HepG2 (cell line): ENCODE results near the gene CD248. TPM values are rescaled to one million over a fixed set of nuclear protein-coding genes. Genes with fewer than 3 reads are reported as not detected.
A peak's percentile ranks its signal among the peaks of the same experiment; 100 is the strongest.

Experiments
- JARID2 ChIP-seq: sonication (generic); formaldehyde crosslinking; IDR thresholded peaks from 2 replicates; pipeline ENCODE4 v1.8.1; 2023; ENCODE audit warnings: missing genetic modification reagents, inconsistent platforms; ENCODE audit not compliant: insufficient replicate concordance
- NAIF1 ChIP-seq: sonication (generic); formaldehyde crosslinking; IDR thresholded peaks from 2 replicates; pipeline ENCODE4 v1.5.0; 2020; ENCODE audit warnings: mild to moderate bottlenecking, missing genetic modification reagents, borderline replicate concordance
- NFKBIZ ChIP-seq: IDR thresholded peaks from 2 replicates; pipeline ENCODE4 v1.6.1; 2018; ENCODE audit warnings: missing genetic modification reagents, missing compliant biosample characterization
- PHF5A ChIP-seq: IDR thresholded peaks from one replicate; pipeline ENCODE4 v1.6.1; 2018; ENCODE audit warnings: low read depth, missing genetic modification reagents; ENCODE audit not compliant: unreplicated experiment
- SMC3 ChIP-seq: IDR thresholded peaks from 2 replicates; pipeline ENCODE4 v1.6.1; 2011; ENCODE audit warnings: low read length, improper control_type of control experiment
- SP140L ChIP-seq: sonication (generic); formaldehyde crosslinking; IDR thresholded peaks from 2 replicates; pipeline ENCODE4 v1.4.0; 2020; ENCODE audit warnings: missing genetic modification reagents, borderline replicate concordance
- TFDP2 ChIP-seq: sonication (generic); formaldehyde crosslinking; IDR thresholded peaks from 2 replicates; pipeline ENCODE4 v1.4.0; 2020; ENCODE audit warnings: missing genetic modification reagents
- ZBED4 ChIP-seq: sonication (generic); formaldehyde crosslinking; IDR thresholded peaks from 2 replicates; pipeline ENCODE4 v1.4.0; 2020; ENCODE audit warnings: missing genetic modification reagents, borderline replicate concordance
- ZC3H13 ChIP-seq: sonication (generic); formaldehyde crosslinking; IDR thresholded peaks from 2 replicates; pipeline ENCODE4 v1.8.1; 2023; ENCODE audit warnings: mild to moderate bottlenecking, missing genetic modification reagents, moderate library complexity
- ZNF550 ChIP-seq: sonication (generic); formaldehyde crosslinking; IDR thresholded peaks from 2 replicates; pipeline ENCODE4 v1.4.0; 2020; ENCODE audit warnings: mild to moderate bottlenecking, missing genetic modification reagents, borderline replicate concordance
- ZSCAN9 ChIP-seq: IDR thresholded peaks from 2 replicates; pipeline ENCODE4 v1.6.1; 2016; ENCODE audit warnings: borderline replicate concordance
- polyA plus RNA-seq, 8 experiments: library from polyadenylated mRNA; depleted of rRNA in 3 of 8; stranded (reverse) in 7 of 8; unstranded in 1 of 8; fragments of >200 nt; fragmentation: Illumina TruSeq in 4 of 8; extraction: Trizol in 4 of 8; gene quantifications; 2 replicates each; pipeline versions ENCODE4 v1.2.1 to v1.2.3, GENCODE V29; 2011 to 2016; ENCODE audit warnings: low read depth in 4 of 8, missing spikeins in 1 of 8, mixed read lengths in 1 of 8; ENCODE audit not compliant: insufficient read depth in 1 of 8
- total RNA-seq, 5 experiments: library from RNA; depleted of rRNA; stranded (reverse); fragments of >200 nt; fragmentation: Illumina TruSeq; extraction: Trizol; gene quantifications; 2 replicates each; pipeline ENCODE4 v1.2.3, GENCODE V29; 2016; ENCODE audit warnings: low read depth in 1 of 5
- TF ChIP-seq, protein P1 (sequence below): fragments of 450-650 bp; IDR thresholded peaks from 2 replicates; pipeline ENCODE4 v1.6.1; 2017; ENCODE audit warnings: mild to moderate bottlenecking
- TF ChIP-seq, protein P2 (sequence below): sonication (generic); formaldehyde crosslinking; IDR thresholded peaks from 2 replicates; pipeline ENCODE4 v1.5.1; 2020; ENCODE audit warnings: mild to moderate bottlenecking, moderate library complexity, missing genetic modification reagents
- TF ChIP-seq, protein P3 (sequence below): IDR thresholded peaks from 2 replicates; pipeline ENCODE4 v1.6.1; 2018; ENCODE audit warnings: missing genetic modification reagents
- TF ChIP-seq, protein P4 (sequence below): sonication (generic); formaldehyde crosslinking; IDR thresholded peaks from 2 replicates; pipeline ENCODE4 v1.9.0; 2022; ENCODE audit warnings: low read depth, missing genetic modification reagents

CD248 gene
- total and polyA plus RNA-seq, 2 of the 13 experiments (the other 11 are each of a cell fraction or from before 2014, with no cell fraction given) = 0.25 to 0.35 TPM

- TF ChIP-seq ZBED4 (no peak; the same call in 1 of the 2 replicates), SMC3 (no peak), PHF5A (CRISPR knock-in tag) (no peak), JARID2 (CRISPR knock-in tag) (peak; percentile 9), NFKBIZ (CRISPR knock-in tag) (no peak), TFDP2 (CRISPR knock-in tag) (0 out of 2 replicates have a peak, but pooled peaks have one; percentile 38), ZNF550 (CRISPR knock-in tag) (no peak), ZSCAN9 (CRISPR knock-in tag) (no peak), NAIF1 (CRISPR knock-in tag) (no peak), ZC3H13 (CRISPR knock-in tag) (0 out of 2 replicates have a peak, but pooled peaks have one; percentile 55), SP140L (CRISPR knock-in tag) (no peak)
- TF ChIP-seq, protein P1, sequence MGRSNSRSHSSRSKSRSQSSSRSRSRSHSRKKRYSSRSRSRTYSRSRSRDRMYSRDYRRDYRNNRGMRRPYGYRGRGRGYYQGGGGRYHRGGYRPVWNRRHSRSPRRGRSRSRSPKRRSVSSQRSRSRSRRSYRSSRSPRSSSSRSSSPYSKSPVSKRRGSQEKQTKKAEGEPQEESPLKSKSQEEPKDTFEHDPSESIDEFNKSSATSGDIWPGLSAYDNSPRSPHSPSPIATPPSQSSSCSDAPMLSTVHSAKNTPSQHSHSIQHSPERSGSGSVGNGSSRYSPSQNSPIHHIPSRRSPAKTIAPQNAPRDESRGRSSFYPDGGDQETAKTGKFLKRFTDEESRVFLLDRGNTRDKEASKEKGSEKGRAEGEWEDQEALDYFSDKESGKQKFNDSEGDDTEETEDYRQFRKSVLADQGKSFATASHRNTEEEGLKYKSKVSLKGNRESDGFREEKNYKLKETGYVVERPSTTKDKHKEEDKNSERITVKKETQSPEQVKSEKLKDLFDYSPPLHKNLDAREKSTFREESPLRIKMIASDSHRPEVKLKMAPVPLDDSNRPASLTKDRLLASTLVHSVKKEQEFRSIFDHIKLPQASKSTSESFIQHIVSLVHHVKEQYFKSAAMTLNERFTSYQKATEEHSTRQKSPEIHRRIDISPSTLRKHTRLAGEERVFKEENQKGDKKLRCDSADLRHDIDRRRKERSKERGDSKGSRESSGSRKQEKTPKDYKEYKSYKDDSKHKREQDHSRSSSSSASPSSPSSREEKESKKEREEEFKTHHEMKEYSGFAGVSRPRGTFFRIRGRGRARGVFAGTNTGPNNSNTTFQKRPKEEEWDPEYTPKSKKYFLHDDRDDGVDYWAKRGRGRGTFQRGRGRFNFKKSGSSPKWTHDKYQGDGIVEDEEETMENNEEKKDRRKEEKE = no peak
- TF ChIP-seq, protein P2, sequence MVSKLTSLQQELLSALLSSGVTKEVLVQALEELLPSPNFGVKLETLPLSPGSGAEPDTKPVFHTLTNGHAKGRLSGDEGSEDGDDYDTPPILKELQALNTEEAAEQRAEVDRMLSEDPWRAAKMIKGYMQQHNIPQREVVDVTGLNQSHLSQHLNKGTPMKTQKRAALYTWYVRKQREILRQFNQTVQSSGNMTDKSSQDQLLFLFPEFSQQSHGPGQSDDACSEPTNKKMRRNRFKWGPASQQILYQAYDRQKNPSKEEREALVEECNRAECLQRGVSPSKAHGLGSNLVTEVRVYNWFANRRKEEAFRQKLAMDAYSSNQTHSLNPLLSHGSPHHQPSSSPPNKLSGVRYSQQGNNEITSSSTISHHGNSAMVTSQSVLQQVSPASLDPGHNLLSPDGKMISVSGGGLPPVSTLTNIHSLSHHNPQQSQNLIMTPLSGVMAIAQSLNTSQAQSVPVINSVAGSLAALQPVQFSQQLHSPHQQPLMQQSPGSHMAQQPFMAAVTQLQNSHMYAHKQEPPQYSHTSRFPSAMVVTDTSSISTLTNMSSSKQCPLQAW = no peak
- TF ChIP-seq, protein P3, sequence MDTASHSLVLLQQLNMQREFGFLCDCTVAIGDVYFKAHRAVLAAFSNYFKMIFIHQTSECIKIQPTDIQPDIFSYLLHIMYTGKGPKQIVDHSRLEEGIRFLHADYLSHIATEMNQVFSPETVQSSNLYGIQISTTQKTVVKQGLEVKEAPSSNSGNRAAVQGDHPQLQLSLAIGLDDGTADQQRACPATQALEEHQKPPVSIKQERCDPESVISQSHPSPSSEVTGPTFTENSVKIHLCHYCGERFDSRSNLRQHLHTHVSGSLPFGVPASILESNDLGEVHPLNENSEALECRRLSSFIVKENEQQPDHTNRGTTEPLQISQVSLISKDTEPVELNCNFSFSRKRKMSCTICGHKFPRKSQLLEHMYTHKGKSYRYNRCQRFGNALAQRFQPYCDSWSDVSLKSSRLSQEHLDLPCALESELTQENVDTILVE (CRISPR knock-in tag) = no peak
- TF ChIP-seq, protein P4, sequence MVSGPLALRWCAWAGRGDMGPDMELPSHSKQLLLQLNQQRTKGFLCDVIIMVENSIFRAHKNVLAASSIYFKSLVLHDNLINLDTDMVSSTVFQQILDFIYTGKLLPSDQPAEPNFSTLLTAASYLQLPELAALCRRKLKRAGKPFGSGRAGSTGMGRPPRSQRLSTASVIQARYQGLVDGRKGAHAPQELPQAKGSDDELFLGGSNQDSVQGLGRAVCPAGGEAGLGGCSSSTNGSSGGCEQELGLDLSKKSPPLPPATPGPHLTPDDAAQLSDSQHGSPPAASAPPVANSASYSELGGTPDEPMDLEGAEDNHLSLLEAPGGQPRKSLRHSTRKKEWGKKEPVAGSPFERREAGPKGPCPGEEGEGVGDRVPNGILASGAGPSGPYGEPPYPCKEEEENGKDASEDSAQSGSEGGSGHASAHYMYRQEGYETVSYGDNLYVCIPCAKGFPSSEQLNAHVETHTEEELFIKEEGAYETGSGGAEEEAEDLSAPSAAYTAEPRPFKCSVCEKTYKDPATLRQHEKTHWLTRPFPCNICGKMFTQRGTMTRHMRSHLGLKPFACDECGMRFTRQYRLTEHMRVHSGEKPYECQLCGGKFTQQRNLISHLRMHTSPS (CRISPR knock-in tag) = peak; percentile 29; the same call in 1 of the 2 replicates
Observed at GRCh38 chr11:66313321-66314185, 3.3 kb downstream of the CD248 start (continued).
